Progenitor cell of endocrine pancreas (in vitro differentiated cells): ENCODE measurements around the gene STK24. TPM values are rescaled to one million over a fixed set of nuclear protein-coding genes. Genes with fewer than 3 reads are reported as not detected.

Experiments used
- DNase-seq: peaks from one replicate; pipeline ENCODE4 v3.0.0; 2021; ENCODE audit warnings: low spot score; ENCODE audit not compliant: unreplicated experiment
- H3K27ac Mint-ChIP-seq: 2 replicates; pipeline ENCODE4 v1.8.0; 2021; ENCODE audit warnings: mild to moderate bottlenecking, moderate library complexity, mixed read lengths
- H3K27me3 Mint-ChIP-seq: 2 replicates; pipeline ENCODE4 v1.8.0; 2021; ENCODE audit warnings: mixed read lengths
- H3K36me3 Mint-ChIP-seq: 2 replicates; pipeline ENCODE4 v1.8.0; 2022; ENCODE audit warnings: mixed read lengths; ENCODE audit not compliant: insufficient read depth
- H3K4me1 Mint-ChIP-seq: 2 replicates; pipeline ENCODE4 v1.8.0; 2021; ENCODE audit warnings: low read depth, mixed read lengths
- H3K4me3 Mint-ChIP-seq: 2 replicates; pipeline ENCODE4 v1.8.0; 2021; ENCODE audit warnings: low read depth, mild to moderate bottlenecking, moderate library complexity, mixed read lengths
- H3K9me3 Mint-ChIP-seq: 2 replicates; pipeline ENCODE4 v1.8.0; 2021; ENCODE audit warnings: low read depth, mixed read lengths
- CTCF ChIP-seq: fragments of 200-600 bp; sonication (generic); IDR thresholded peaks from one replicate; pipeline ENCODE4 v1.5.0; 2021; ENCODE audit warnings: antibody characterized with exemption, mild to moderate bottlenecking; ENCODE audit not compliant: unreplicated experiment
- total RNA-seq: library from RNA; stranded (reverse); gene quantifications from 2 replicates; pipeline ENCODE4 v1.2.1, GENCODE V29; 2021

The STK24 gene
- total RNA-seq, 1 donor from 2014 or later: 113 TPM

- Mint-ChIP-seq H3K4me1 (peaks cover 58% of the 10 kb centered on the region), H3K4me3 (no peak overlapping the region), H3K9me3 (no peaks in the 10 kb centered on the region), H3K36me3 (no peaks in the 10 kb centered on the region), H3K27ac (no peak overlapping the region), H3K27me3 (no peaks in the 10 kb centered on the region)
- DNase-seq: no peak
- no peak for TF ChIP-seq CTCF
Measured at GRCh38 chr13:98487522-98487921, 89.4 kb downstream of the STK24 start.

- Mint-ChIP-seq H3K27ac (peak overlapping the region; percentile 47), H3K36me3 (no peaks in the 10 kb centered on the region), H3K27me3 (no peaks in the 10 kb centered on the region), H3K4me3 (no peak overlapping the region), H3K9me3 (no peaks in the 10 kb centered on the region), H3K4me1 (peaks cover 57% of the 10 kb centered on the region)
- no peak for DNase-seq
- TF ChIP-seq CTCF: no peak
Measured at GRCh38 chr13:98487016-98487415, 89.9 kb downstream of the STK24 start.

- H3K27ac Mint-ChIP-seq: peak overlapping the region; percentile 47
- H3K27me3 Mint-ChIP-seq: no peaks in the 10 kb centered on the region
- H3K36me3 Mint-ChIP-seq: no peaks in the 10 kb centered on the region
- peaks cover 58% of the 10 kb centered on the region for H3K4me1 Mint-ChIP-seq
- H3K4me3 Mint-ChIP-seq: no peak overlapping the region
- TF ChIP-seq CTCF: no peak
- DNase-seq: no peak
- H3K9me3 Mint-ChIP-seq: no peaks in the 10 kb centered on the region
Measured at GRCh38 chr13:98486412-98486811, 90.5 kb downstream of the STK24 start.

GRCh38 chr13:98485561-98485960, 91.3 kb downstream of the STK24 start:
- Mint-ChIP-seq H3K9me3 (no peaks in the 10 kb centered on the region), H3K36me3 (peaks cover 2% of the 10 kb centered on the region), H3K4me1 (peaks cover 61% of the 10 kb centered on the region), H3K27ac (peak overlapping the region; percentile 99), H3K27me3 (no peaks in the 10 kb centered on the region), H3K4me3 (no peak overlapping the region)
- TF ChIP-seq CTCF: no peak
- no peak for DNase-seq

- Mint-ChIP-seq H3K9me3 (no peaks in the 10 kb centered on the region), H3K36me3 (peaks cover 2% of the 10 kb centered on the region), H3K4me3 (peak overlapping the region; percentile 48), H3K27me3 (no peaks in the 10 kb centered on the region), H3K4me1 (peaks cover 51% of the 10 kb centered on the region), H3K27ac (peak overlapping the region; percentile 99)
- no peak for TF ChIP-seq CTCF
- peak; percentile 67 for DNase-seq
Measured at GRCh38 chr13:98484289-98485219, 92.4 kb downstream of the STK24 start.
